CD14-positive monocyte (primary cell): ENCODE data around the gene GPRC5C. TPM values are rescaled to one million over a fixed set of nuclear protein-coding genes. Genes with fewer than 3 reads are reported as not detected.

Experiments used
- DNase-seq, 3 donors: peaks; one replicate each; pipeline ENCODE4 v3.0.0-alpha.2; 2011 to 2022
- H2AFZ ChIP-seq: 2 replicates; pipeline ENCODE4 v1.6.0; 2012; ENCODE audit warnings: mild to moderate bottlenecking, low read depth, low read length, inconsistent platforms; ENCODE audit not compliant: insufficient read depth, poor library complexity, severe bottlenecking
- H3K27ac ChIP-seq, 2 donors: 1 replicate in 1 of 2; 2 replicates in 1 of 2; pipeline ENCODE4 v1.5.1; 2012 to 2013; ENCODE audit warnings: low read length in 2 of 2, control low read depth in 1 of 2, inconsistent platforms in 1 of 2, low read depth in 1 of 2, mild to moderate bottlenecking in 1 of 2
- H3K27me3 ChIP-seq, 2 donors: one replicate each; pipeline versions ENCODE4 v1.6.0 to v1.6.1; 2011 to 2013; ENCODE audit warnings: low read length in 2 of 2; ENCODE audit not compliant: control insufficient read depth in 2 of 2, insufficient read depth in 2 of 2
- H3K36me3 ChIP-seq, 2 donors: replicated peaks in 1 of 2; 1 replicate in 1 of 2; 2 replicates in 1 of 2; pipeline versions ENCODE4 v1.5.1 to v1.6.1; 2012 to 2013; ENCODE audit warnings: low read length in 2 of 2, control low read depth in 1 of 2, inconsistent platforms in 1 of 2, mild to moderate bottlenecking in 1 of 2; ENCODE audit not compliant: insufficient read depth in 2 of 2, control insufficient read depth in 1 of 2
- H3K4me1 ChIP-seq, 2 donors: 1 replicate in 1 of 2; 2 replicates in 1 of 2; pipeline versions ENCODE4 v1.5.1 to v1.6.1; 2012 to 2013; ENCODE audit warnings: low read length in 2 of 2, control low read depth in 1 of 2, inconsistent platforms in 1 of 2, mild to moderate bottlenecking in 1 of 2, moderate library complexity in 1 of 2; ENCODE audit not compliant: insufficient read depth in 2 of 2, control insufficient read depth in 1 of 2
- H3K4me2 ChIP-seq: replicated peaks from 2 replicates; pipeline ENCODE3; 2012; ENCODE audit warnings: low read length, moderate library complexity, mild to moderate bottlenecking; ENCODE audit not compliant: poor library complexity, severe bottlenecking; ENCODE audit errors: extremely low read depth
- H3K4me3 ChIP-seq, 3 experiments: fragments of 200-600 bp in 1 of 3; sonication (generic) in 1 of 3; replicated peaks in 1 of 3; 1 replicate in 2 of 3; 2 replicates in 1 of 3; pipeline ENCODE4 v1.5.1; 2011 to 2013; ENCODE audit warnings: low read length in 3 of 3, mild to moderate bottlenecking in 3 of 3, control low read depth in 2 of 3, low read depth in 2 of 3, inconsistent platforms in 1 of 3, moderate library complexity in 1 of 3
- H3K79me2 ChIP-seq: 2 replicates; pipeline ENCODE4 v1.6.0; 2012; ENCODE audit warnings: mild to moderate bottlenecking, control low read depth, inconsistent platforms, low read length, moderate library complexity; ENCODE audit not compliant: insufficient read depth
- H3K9ac ChIP-seq: 2 replicates; pipeline ENCODE4 v1.6.0; 2017; ENCODE audit warnings: low read length, mild to moderate bottlenecking; ENCODE audit not compliant: insufficient read depth, poor library complexity, severe bottlenecking
- H3K9me3 ChIP-seq, 2 donors: replicated peaks in 1 of 2; 1 replicate in 1 of 2; 2 replicates in 1 of 2; pipeline versions ENCODE4 v1.5.1 to v1.6.1; 2012 to 2013; ENCODE audit warnings: low read length in 2 of 2, control low read depth in 1 of 2; ENCODE audit not compliant: control insufficient read depth in 1 of 2, insufficient read depth in 1 of 2
- H4K20me1 ChIP-seq: 2 replicates; pipeline ENCODE4 v1.6.0; 2012; ENCODE audit warnings: mild to moderate bottlenecking, low read length, control low read depth, moderate library complexity; ENCODE audit not compliant: insufficient read depth
- H3K27ac Mint-ChIP-seq, 7 donors: one replicate each; pipeline ENCODE4 v1.8.0; 2020; ENCODE audit warnings: mild to moderate bottlenecking in 7 of 7, mixed read lengths in 7 of 7, moderate library complexity in 6 of 7, inconsistent platforms in 2 of 7
- H3K27me3 Mint-ChIP-seq, 3 donors: one replicate each; pipeline ENCODE4 v1.8.0; 2021 to 2022; ENCODE audit warnings: low read depth in 3 of 3, mild to moderate bottlenecking in 3 of 3, mixed read lengths in 3 of 3, moderate library complexity in 3 of 3, inconsistent platforms in 1 of 3
- H3K36me3 Mint-ChIP-seq, 2 donors: one replicate each; pipeline ENCODE4 v1.8.0; 2020; ENCODE audit warnings: mixed read lengths in 2 of 2, inconsistent platforms in 1 of 2, mild to moderate bottlenecking in 1 of 2
- H3K4me1 Mint-ChIP-seq: one replicate; pipeline ENCODE4 v1.8.0; 2020; ENCODE audit warnings: mild to moderate bottlenecking, mixed read lengths
- H3K4me3 Mint-ChIP-seq, 2 donors: one replicate each; pipeline ENCODE4 v1.8.0; 2020; ENCODE audit warnings: mild to moderate bottlenecking in 2 of 2, mixed read lengths in 2 of 2, moderate library complexity in 1 of 2
- H3K9me3 Mint-ChIP-seq, 7 donors: one replicate each; pipeline ENCODE4 v1.8.0; 2020 to 2022; ENCODE audit warnings: mixed read lengths in 7 of 7, mild to moderate bottlenecking in 6 of 7, moderate library complexity in 6 of 7, inconsistent platforms in 2 of 7
- CTCF ChIP-seq: fragments of 200-600 bp; IDR thresholded peaks from one replicate; pipeline ENCODE4 v1.8.0; 2022; ENCODE audit warnings: antibody characterized with exemption, mild to moderate bottlenecking
- WGBS: methylation state at CpG from one replicate; pipeline ENCODE4 v1.1.5; 2013; ENCODE audit warnings: missing lambda C conversion rate; ENCODE audit not compliant: insufficient coverage; 5-methylcytosine and 5-hydroxymethylcytosine counted together
- intact Hi-C, 2 donors: fragments of 100-400 bp; cut with micrococcal nuclease; formaldehyde crosslinking; loops; one replicate each; pipeline versions ENCODE4 v1.15.0 to v1.15.1; 2023
- polyA plus RNA-seq, 3 donors: library from polyadenylated mRNA; depleted of rRNA in 1 of 3; unstranded in 2 of 3; stranded (reverse) in 1 of 3; fragments of 300-500 nt in 2 of 3; fragments of >200 nt in 1 of 3; fragmentation: Illumina TruSeq in 2 of 3; gene quantifications; 1 replicate in 2 of 3; 2 replicates in 1 of 3; pipeline ENCODE4 v1.2.3, GENCODE V29; 2012 to 2021

The GPRC5C gene
- polyA plus RNA-seq, 3 donors = 0.47 to 3.3 (median 1.9) TPM

GRCh38 chr17:74408815-74409214, 23.1 kb upstream of the GPRC5C start:
- Histone ChIP-seq H3K27me3 (no peaks in the 10 kb centered on the region), H3K9ac (no peak overlapping the region), H3K9me3 (no peaks in the 10 kb centered on the region), H2AFZ (no peak overlapping the region), H3K4me3 (no peak overlapping the region), H3K4me1 (no peaks in the 10 kb centered on the region), H4K20me1 (no peaks in the 10 kb centered on the region), H3K27ac (no peak overlapping the region), H3K4me2 (no peak overlapping the region), H3K36me3 (no peaks in the 10 kb centered on the region), H3K79me2 (no peaks in the 10 kb centered on the region)
- peaks cover 8 to 12% (median 8%) of the 10 kb centered on the region in 3 donors for H3K27me3 Mint-ChIP-seq
- no peak for DNase-seq
- H3K4me3 Mint-ChIP-seq = no peak overlapping the region
- no peaks in the 10 kb centered on the region for H3K36me3 Mint-ChIP-seq
- H3K9me3 Mint-ChIP-seq = peaks cover 0 to 6% (median 0%) of the 10 kb centered on the region in 7 donors
- H3K4me1 Mint-ChIP-seq = no peaks in the 10 kb centered on the region
- WGBS = no CpG with 5 or more reads among the region's 4 CpGs
- TF ChIP-seq CTCF = no peak
- no peak overlapping the region for H3K27ac Mint-ChIP-seq
- intact Hi-C loops = no loop called here

GRCh38 chr17:74410001-74410443, 21.9 kb upstream of the GPRC5C start:
- WGBS = 53% methylated on average over 4 of the region's 4 CpGs
- H3K27ac Mint-ChIP-seq = peak overlapping the region in 1 of 7 donors; percentile 50
- no peaks in the 10 kb centered on the region for H3K9me3 ChIP-seq
- no peak overlapping the region for H3K4me3 ChIP-seq
- no peaks in the 10 kb centered on the region for H3K4me1 ChIP-seq
- no peak overlapping the region for H3K27ac ChIP-seq
- no peaks in the 10 kb centered on the region for H3K4me1 Mint-ChIP-seq
- intact Hi-C loops = no loop called here
- no peaks in the 10 kb centered on the region for H3K27me3 ChIP-seq
- H3K4me2 ChIP-seq = no peak overlapping the region
- H3K4me3 Mint-ChIP-seq = no peak overlapping the region
- H3K36me3 Mint-ChIP-seq = no peaks in the 10 kb centered on the region
- DNase-seq = no peak
- H3K79me2 ChIP-seq = no peaks in the 10 kb centered on the region
- no peak overlapping the region for H2AFZ ChIP-seq
- H4K20me1 ChIP-seq = no peaks in the 10 kb centered on the region
- H3K9ac ChIP-seq = no peak overlapping the region
- no peak for TF ChIP-seq CTCF
- H3K27me3 Mint-ChIP-seq = peaks cover 4 to 10% (median 8%) of the 10 kb centered on the region in 3 donors
- no peaks in the 10 kb centered on the region for H3K36me3 ChIP-seq
- peaks cover 0 to 6% (median 0%) of the 10 kb centered on the region in 7 donors for H3K9me3 Mint-ChIP-seq
